GM12872 (cell line): ENCODE results near the gene TUBGCP6.
A peak's percentile ranks its signal among the peaks of the same experiment; 100 is the strongest.

Experiments used
- TF ChIP-seq, protein P1 (sequence below): IDR thresholded peaks from 3 replicates; pipeline ENCODE4 v1.5.1; 2011; ENCODE audit warnings: low read depth, mild to moderate bottlenecking, low read length, moderate library complexity; ENCODE audit not compliant: insufficient read depth

The TUBGCP6 gene

DNA sequence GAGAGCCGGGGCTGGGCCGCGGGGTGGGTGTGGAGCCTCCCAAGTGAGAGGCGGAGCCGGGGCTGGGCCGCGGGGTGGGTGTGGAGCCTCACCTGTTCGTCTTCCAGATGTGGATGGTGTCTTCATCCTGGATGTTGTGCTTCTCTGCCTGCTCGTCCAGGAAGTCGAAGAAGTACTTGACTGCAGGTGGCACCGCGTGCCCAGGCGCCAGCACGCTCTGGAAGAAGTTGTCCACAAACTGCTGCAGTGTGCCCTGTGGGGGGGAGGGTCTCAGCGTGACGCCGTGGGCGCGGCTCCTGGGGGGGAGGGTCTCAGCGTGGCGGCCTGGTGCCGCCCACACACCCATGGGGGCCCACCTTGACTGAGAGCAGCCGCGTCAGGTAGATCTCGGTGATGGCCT lies 32.9 kb upstream of the TUBGCP6 start:
- TF ChIP-seq, protein P1, sequence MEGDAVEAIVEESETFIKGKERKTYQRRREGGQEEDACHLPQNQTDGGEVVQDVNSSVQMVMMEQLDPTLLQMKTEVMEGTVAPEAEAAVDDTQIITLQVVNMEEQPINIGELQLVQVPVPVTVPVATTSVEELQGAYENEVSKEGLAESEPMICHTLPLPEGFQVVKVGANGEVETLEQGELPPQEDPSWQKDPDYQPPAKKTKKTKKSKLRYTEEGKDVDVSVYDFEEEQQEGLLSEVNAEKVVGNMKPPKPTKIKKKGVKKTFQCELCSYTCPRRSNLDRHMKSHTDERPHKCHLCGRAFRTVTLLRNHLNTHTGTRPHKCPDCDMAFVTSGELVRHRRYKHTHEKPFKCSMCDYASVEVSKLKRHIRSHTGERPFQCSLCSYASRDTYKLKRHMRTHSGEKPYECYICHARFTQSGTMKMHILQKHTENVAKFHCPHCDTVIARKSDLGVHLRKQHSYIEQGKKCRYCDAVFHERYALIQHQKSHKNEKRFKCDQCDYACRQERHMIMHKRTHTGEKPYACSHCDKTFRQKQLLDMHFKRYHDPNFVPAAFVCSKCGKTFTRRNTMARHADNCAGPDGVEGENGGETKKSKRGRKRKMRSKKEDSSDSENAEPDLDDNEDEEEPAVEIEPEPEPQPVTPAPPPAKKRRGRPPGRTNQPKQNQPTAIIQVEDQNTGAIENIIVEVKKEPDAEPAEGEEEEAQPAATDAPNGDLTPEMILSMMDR, result no peak

DNA sequence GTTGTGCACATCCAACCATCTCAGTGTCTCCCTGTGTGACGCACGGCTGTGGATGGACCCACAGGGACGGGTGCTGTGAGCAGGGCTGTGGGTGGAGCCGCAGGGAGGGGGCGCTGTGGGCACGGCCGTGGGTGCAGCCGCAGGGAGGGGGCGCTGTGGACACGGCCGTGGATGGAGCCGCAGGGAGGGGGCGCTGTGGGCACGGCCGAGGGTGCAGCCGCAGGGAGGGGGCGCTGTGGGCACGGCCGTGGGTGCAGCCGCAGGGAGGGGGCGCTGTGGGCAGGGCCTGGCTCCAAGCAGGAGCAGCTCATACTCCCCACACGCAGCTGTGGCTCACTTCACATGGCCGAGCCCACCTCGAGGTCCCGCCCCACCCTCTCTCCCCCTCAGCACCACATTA lies 31.3 kb upstream of the TUBGCP6 start:
- TF ChIP-seq, protein P1, result peak; percentile 93

DNA sequence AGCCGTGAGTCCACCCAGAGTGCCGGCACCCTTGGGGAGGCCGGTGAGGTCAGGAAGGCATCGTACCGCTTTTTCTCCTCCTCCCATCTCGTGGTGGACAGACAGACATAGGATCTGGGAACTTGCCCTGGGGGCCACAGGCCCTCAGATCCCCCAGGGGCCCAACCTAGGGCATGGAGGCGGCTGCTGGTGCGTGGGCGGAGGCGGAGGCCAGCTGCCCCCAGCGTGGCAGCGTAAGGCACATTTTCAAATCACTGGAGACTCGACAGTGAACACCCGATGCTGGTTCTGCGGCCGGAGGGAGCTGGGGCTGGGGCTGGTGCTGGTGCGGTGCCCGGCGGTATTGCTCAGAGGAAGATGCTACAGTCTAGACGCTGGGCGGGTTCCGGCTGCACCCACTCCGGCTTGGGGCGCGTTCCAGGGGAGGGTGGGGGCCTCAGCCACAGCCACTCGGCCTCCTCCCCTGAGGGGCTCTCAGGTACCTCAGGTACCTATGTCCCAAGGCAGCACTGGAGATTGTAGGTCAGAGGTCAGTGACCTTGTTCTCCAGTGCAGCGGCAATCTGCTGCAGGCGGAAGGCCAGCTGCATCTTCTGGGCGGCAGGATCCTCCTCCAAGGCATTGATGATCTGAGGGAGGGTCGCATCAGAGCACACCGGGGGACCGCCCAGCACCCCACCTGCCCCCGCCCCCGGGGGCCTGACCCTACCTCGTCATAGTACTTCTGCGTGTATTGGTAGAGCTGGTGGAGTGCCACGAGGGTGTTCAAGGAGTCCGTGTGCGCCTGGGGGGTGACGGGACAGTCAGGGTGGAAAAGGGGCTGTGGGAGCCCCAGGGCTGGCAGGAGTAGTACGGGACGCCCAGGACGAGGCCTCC lies 30.6 kb upstream of the TUBGCP6 start:
- TF ChIP-seq, protein P1, result no peak

DNA sequence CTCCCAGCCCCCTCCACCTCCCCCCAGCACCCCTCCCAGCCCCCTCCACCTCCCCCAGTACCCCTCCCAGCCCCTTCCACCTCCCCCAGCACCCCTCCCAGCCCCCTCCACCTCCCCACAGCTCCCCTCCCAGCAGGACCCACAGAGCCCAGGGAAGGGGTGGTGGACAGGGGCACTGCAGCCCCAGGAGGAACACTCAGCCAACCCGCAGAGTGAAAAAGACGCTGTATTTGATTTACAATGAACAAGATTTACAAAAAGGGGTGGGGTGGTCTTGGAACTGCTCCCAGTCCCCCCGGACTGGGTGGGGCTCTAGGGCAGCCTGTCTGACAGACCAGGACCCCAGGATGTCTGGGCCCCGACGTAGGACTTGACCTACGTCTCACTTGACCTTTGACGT lies 29.9 kb upstream of the TUBGCP6 start:
- TF ChIP-seq, protein P1, result no peak

DNA sequence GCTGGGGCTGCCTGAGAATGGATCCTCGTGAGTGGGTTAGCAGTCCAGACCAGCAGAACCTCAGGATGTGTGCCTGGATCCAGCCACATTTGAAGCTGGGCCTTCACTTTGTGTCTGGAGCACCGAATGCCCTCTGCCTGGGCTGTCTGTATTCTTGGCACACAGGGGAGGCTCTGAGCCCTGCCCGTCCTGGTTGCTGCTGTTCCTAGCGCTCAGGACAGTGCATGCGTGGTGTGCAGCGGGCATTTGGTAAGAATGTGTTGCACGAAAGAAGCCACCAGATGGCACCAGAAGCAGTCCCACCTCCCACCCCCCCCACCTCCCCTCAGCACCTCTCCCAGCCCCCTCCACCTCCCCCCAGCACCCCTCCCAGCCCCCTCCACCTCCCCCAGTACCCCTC lies 29.5 kb upstream of the TUBGCP6 start:
- TF ChIP-seq, protein P1, result peak; percentile 38

DNA sequence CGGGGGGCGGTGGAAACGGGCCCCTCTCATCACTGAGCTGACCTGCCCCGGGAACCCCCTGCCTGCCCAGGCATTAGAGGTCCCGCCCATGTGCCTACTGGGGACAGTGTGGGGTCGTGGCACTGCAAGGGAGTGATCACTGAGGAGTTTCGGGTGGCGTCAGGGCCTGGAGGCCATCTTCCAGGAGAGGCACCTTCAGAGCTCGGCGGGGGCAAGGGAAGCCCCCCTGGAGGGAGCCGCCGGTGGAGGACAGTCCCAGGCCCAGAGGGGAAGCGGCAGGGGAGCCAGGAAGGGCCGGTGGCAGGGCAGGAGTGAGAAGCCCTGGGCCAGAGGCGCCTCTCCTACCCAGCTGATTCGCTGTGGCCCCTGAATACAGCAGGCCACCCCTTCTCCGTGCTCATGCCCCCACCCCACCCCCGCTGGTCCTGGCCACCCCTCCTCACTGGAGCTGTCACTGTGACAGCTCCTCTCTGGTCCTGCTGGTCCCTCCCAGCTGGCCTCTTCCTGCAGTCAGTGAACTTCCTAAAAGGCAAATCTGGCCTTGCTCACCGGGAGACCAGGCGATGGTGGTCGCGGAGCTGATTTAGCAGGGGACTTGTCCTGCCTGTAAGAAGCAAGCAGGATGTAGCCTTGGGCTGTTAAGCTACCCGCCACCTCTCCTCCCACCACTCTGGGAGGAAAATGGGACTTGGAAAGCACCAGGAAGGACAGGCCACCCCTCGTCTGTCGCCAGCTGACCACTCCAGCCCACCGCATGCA lies 27.4 kb upstream of the TUBGCP6 start:
- TF ChIP-seq, protein P1, result no peak

DNA sequence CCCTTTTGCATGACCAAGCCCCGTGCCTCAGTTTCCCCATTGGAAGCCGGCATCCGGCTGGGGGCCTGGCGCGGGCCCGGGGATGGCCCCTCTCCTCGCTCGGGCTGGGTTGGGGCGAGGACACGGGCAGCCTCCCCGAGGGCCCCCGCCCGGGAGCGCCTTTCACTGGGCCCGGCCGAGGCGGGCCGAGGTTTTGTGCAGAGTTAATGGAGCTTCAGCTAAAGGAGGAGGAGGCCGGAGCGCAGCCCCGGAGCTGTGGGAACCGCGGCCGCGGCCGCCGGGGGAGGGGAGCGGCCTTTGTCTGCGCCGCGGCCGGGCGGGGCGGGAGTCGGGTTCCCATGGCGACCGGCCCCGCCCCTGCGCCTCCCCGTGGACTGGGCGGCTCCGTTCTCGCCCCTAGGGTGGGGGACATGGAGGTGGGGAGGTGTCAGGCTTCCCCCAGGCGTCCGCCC lies 26.7 kb upstream of the TUBGCP6 start:
- TF ChIP-seq, protein P1, result peak; percentile 29; the same call in 1 of the 3 replicates
